Retinal pigment epithelial cell (primary cell): Measurements from ENCODE around the gene SLC12A7.
"Not testable (repeated sequence)": the region's sequence is repeated elsewhere in the genome, so short reads cannot be mapped to it uniquely, and the experiment has no call there.

Experiments
- DNase-seq: peaks from one replicate; pipeline ENCODE4 v3.0.0-alpha.2; 2010; ENCODE audit warnings: low read depth
- H3K4me3 ChIP-seq: 2 replicates; pipeline ENCODE4 v1.5.1; 2011; ENCODE audit warnings: mild to moderate bottlenecking, low read length, control low read depth, moderate library complexity
- CTCF ChIP-seq: conservative IDR thresholded peaks from 2 replicates; pipeline ENCODE4 v1.5.1; 2011; ENCODE audit warnings: low read depth, low read length, control low read depth, inconsistent platforms

Gene SLC12A7

DNA sequence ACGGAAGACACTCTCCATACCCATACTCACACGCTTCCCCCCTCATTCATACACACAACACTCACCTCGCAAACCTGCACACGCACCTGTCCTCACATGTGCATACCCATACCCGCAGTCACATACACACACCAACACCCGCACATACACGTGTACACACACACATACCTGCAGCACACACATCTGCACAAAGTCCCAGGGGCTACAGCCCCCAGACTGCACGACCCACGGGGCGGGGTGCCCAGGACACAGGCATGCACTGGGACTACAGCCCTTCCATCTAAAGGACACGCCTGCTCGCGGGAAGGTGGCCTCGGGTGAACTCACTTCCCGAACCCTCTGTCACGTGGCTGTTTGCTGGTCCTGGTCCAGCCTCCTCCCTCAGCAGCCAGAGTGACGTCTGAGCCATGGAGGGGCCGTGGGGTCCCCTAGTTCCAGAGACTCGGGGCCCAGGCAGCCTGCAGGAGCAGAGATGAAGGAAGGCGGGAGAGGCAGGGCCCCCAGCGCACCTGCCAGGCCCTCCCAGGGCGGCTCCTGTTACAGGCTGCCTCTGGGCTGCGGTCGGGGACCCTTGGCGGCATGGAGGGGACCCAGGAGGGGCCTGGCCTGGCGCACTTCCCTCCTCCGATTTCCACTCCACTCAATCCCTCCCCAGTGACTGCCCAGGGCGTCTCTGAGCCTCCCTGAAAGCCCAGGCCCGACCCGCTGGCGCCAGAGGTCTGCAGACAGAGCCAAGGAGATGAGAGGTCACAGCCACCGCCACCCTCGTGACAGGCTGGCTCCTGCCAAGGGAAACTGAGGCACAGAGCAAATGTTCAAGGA, 8.1 kb downstream of the SLC12A7 start:
- DNase-seq = no peak
- TF ChIP-seq CTCF = no peak
- no peak overlapping the region for H3K4me3 ChIP-seq

- no peak for TF ChIP-seq CTCF
- DNase-seq = no peak
Measured at GRCh38 chr5:1103093-1103492, 8.8 kb downstream of the SLC12A7 start.

DNA sequence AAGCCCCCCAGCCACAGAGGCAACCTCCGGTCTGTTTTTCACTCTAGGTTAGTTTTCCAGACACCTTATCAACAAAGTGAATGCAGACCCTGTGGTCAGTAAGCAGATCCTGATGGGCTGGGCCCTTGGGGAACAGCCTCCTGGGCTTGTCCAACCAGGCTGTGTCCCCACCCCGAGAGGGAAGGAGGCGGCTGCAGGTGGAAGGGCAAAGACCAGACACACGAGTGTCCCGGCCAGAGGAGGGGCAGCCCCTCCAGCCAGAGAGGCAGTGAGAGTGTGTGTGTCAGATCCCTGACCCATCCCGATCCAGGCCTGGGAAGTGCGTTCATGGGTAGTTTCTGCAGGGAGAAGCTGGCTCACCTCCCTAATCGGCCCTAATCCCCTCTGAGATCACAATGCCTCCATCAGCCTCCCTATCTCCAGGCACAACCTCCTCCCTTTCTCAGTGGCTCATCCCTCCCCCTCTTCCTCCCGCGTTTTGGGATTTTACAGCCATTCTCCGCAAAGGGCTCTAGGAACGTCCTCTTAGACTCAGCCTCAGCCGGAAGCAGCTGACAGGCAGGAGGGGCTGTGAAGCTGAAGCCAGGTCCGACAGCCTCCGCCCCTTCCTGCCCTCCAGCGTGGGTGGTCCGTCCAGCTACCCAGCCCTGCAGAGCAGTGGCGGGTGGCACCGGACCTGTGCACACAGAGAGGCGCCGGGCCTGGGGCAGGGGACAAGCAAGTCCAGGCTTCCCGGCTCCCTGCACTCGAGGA, 9.7 kb downstream of the SLC12A7 start:
- no peak for DNase-seq
- no peak overlapping the region for H3K4me3 ChIP-seq
- TF ChIP-seq CTCF = no peak

More at GRCh38 chr5:1103093-1103492, 8.8 kb downstream of the SLC12A7 start:
- no peak overlapping the region for H3K4me3 ChIP-seq

GRCh38 chr5:1100664-1101574, 10.9 kb downstream of the SLC12A7 start:
- no peak for TF ChIP-seq CTCF
- no peak overlapping the region for H3K4me3 ChIP-seq
- DNase-seq = no peak

DNA sequence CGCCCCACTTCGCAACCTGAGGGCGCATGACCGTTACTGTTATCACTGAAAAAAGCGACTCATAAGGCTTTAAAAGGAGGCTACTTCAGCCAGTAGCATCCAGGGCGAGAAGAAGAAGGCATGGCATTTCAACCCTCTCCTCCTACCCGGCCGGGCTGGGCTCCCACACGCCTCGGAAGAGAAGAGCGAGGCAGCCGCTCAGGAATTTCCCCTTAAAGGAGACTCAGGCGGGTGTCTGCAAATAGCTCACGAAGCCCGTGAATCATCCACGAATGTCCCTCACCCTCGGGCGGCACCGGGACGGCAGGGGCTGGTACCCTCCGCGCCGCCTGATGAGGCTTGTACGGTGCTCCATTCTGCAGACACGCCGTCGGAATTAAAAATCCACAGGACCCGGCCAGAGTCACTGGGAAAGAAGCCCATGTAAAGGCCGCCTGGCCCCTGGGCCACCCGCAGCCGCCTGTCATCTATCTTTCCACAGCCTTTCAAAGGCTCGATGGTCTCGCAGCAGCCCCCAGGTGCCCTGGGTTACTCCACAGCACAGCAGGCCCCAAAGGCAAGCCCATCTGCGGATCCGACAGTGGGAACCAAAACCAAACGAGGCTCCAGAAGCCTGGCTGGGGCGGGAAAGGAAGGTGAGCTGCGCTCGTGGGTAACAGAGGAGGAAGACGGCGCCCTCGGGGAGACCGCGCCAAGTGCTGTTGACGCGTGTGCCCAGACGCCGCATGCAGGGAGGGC, 11.8 kb downstream of the SLC12A7 start:
- no peak for DNase-seq
- no peak overlapping the region for H3K4me3 ChIP-seq
- no peak for TF ChIP-seq CTCF

DNA sequence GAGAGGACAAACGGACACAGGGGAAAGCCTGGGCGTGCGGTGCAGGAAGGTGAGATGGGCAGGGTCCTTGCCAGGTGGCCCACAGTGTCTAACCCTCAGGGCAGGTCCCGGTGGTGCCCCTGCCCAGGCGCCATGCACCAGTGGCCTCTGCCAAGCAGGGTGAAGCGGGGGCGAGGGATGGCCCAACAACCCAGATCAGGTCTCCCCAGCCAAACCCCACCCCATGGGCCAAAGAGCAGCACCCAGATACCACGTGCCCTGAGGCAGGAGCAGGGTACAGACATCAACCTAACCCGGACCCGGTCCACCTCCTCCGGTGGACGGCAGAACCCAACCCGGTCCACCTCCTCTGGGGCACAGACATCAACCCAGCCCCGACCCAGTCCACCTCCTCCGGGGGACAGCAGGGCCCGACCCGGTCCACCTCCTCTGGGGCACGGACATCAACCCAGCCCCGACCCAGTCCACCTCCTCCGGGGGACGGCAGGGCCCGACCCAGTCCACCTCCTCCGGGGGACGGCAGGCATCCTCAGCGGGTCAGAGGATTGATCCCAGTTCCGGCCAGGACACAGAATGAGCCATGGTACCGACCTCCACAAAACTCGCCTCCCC, 12.8 kb downstream of the SLC12A7 start:
- no peak for TF ChIP-seq CTCF
- DNase-seq = no peak
- no peak overlapping the region for H3K4me3 ChIP-seq

GRCh38 chr5:1097988-1098385, 13.9 kb downstream of the SLC12A7 start:
- not testable (repeated sequence) for H3K4me3 ChIP-seq, DNase-seq
